Epithelial cell of proximal tubule (primary cell): Measurements from ENCODE around the gene SRP19. TPM values are rescaled to one million over a fixed set of nuclear protein-coding genes. Genes with fewer than 3 reads are reported as not detected.

Experiments used
- DNase-seq: peaks from one replicate; pipeline ENCODE4 v3.0.0-alpha.2; 2011; ENCODE audit warnings: low read depth
- H3K4me3 ChIP-seq: 2 replicates; pipeline ENCODE4 v1.5.1; 2011; ENCODE audit warnings: low read depth, mild to moderate bottlenecking, low read length
- total RNA-seq: library from RNA; depleted of rRNA; stranded (reverse); fragments of >200 nt; gene quantifications from 2 replicates; pipeline ENCODE4 v1.2.3, GENCODE V29; 2015
- TF ChIP-seq, protein P1 (sequence below): conservative IDR thresholded peaks from 2 replicates; pipeline ENCODE4 v1.5.1; 2012; ENCODE audit warnings: low read depth, mild to moderate bottlenecking, low read length

The SRP19 gene
- total RNA-seq, 1 donor from 2014 or later, result 75.1 TPM

DNA sequence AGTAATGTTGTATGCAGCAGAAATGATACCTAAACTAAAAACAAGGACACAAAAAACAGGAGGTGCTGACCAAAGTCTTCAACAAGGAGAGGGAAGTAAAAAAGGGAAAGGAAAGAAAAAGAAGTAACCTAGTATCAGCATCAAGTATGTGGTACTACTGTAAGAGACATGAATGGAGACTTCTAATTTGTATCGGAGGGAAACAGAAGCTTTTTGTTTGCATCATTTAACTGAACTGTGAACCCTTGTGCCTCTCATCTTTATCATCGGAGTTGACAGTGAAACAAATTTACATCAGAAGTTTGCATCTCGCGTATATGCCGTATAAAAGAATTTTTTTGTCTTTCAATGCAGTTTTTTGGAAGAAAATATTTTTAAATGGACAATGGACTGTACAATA lies 6.3 kb downstream of the SRP19 start:
- DNase-seq, result no peak
- no peak overlapping the region for H3K4me3 ChIP-seq
- TF ChIP-seq, protein P1, sequence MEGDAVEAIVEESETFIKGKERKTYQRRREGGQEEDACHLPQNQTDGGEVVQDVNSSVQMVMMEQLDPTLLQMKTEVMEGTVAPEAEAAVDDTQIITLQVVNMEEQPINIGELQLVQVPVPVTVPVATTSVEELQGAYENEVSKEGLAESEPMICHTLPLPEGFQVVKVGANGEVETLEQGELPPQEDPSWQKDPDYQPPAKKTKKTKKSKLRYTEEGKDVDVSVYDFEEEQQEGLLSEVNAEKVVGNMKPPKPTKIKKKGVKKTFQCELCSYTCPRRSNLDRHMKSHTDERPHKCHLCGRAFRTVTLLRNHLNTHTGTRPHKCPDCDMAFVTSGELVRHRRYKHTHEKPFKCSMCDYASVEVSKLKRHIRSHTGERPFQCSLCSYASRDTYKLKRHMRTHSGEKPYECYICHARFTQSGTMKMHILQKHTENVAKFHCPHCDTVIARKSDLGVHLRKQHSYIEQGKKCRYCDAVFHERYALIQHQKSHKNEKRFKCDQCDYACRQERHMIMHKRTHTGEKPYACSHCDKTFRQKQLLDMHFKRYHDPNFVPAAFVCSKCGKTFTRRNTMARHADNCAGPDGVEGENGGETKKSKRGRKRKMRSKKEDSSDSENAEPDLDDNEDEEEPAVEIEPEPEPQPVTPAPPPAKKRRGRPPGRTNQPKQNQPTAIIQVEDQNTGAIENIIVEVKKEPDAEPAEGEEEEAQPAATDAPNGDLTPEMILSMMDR, result no peak

DNA sequence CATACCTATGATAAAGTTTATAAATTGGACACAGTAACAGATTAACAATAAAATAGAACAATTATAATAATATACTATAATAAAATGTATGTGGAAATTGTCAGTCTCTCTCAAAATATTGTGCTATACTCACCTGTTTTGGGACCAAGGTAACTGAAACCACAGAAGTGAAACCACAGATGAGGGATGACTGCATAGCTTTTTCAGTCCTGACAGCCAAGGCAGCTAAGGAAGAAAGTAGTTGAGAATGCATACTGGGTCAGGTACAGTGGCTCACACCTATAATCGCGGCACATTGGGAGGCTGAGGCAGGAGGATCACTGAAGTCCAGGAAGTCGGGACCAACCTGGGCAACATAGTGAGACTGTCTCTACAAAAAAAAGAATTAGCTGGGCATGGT lies 8.9 kb downstream of the SRP19 start:
- TF ChIP-seq, protein P1, result no peak
- H3K4me3 ChIP-seq, result no peak overlapping the region
- DNase-seq, result no peak

DNA sequence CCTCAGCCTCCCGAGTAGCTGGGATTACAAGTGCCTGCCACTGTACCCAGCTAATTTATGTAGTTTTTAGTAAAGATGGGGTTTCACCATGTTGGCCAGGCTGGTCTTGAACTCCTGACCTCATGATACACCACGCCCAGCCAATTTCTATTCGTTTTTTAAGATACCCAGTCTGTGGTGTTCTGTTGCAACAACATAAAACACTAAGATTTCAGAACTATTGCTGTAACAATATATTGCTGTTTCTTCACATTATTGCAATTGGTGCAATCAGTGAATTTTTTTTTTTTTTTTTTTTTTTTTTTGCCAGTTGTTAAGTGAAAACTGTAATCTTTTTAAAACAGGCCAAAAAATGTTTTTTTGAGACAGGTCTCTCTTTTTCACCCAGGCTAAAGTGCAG lies 9.9 kb downstream of the SRP19 start:
- H3K4me3 ChIP-seq, result no peak overlapping the region
- no peak for DNase-seq
- TF ChIP-seq, protein P1, result no peak

DNA sequence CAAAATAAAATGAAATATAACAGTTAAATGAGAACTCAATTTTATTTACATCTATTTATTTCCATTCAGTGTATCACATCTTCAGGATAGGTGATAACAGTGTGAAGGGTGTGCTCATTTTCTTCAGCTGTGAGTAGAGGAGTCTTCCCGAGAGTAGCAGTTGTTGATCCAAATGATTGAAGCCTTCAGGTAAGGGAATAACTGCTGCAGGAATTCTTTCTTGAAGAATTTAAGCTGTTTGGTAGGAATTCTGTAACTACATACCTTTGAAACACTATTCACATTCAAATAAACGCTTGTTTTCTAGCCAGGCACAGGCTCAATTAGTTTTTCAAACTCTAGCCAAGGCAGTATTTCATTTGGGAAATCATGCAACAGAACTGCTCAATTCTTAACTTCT lies 15.3 kb downstream of the SRP19 start:
- no peak overlapping the region for H3K4me3 ChIP-seq
- TF ChIP-seq, protein P1, result no peak
- DNase-seq, result no peak

DNA sequence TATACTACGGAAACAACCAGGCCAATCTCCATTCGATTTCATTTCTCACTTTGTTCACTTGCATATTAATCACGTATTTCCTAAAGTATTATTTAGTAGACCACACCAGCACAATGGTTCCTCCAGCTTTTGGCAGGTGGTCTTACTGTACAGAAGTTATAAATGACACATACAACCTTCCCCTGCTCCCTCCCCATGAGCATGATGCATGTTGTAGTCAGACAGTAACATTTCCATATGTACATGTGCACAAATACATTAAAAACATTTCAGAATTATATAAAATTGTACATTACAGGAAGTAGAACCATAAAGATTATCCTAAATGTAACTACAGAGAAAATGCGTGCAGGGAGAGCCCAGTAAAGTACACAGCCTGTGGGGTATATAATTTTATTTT lies 17.0 kb downstream of the SRP19 start:
- no peak for DNase-seq
- TF ChIP-seq, protein P1, result no peak
- H3K4me3 ChIP-seq, result no peak overlapping the region

DNA sequence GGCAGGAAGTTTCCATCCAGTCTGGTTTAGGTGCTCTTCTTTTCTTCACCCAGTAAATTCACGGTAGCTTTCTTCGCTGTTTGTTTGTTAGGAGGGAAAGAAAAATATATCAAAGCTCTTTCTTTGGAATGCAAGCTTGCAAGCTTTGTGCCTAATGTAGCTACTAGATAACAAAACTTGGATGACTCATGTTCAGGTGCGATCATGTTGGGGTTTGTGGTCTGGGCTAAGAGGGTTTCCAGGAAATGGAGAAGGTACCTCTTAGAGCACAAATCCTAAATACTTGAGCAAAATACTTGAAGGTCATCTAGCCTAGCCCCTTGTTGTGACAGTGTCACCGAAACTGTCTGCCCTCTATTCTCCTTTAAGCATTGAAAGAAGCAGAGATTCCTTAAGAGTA lies 17.7 kb downstream of the SRP19 start:
- TF ChIP-seq, protein P1, result no peak
- DNase-seq, result no peak
- H3K4me3 ChIP-seq, result no peak overlapping the region

DNA sequence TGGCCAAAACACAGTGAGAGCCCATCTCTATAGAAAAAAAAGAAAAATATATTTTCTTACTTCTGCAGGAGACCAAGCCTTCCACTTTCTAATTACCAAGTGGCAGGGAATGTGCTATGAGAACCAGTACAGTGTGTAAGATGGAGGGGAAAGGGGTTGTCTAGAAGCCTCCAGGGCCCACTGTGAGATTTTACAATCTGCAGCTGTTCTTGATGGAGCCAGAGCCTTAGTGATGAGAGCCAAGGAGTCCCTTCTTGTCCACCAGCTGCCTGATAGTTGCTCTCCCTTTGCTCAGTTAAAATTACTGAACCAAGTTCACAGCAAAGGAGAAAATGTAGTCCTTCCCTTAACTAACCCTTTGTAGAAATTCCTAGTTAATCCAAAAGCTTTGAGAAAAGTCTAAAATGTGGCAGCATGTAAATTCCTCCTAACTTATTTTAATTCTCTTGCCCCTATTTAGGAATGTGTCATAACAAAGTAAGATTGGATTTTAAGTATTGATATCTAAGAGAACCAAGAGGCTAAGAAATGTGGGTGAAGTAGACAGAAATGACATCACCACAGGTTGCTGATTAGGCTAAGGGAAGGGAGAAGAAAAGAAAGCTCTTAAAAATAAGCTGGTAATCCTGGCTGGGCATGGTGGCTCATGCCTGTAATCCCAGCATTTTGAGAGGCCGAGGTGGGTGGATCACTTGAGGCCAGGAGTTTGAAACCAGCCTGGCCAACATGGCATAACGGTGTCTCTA lies 19.3 kb downstream of the SRP19 start:
- no peak overlapping the region for H3K4me3 ChIP-seq
- no peak for DNase-seq
- TF ChIP-seq, protein P1, result no peak
